Measurements from ENCODE around the gene MTHFD1L. TPM values are rescaled to one million over a fixed set of nuclear protein-coding genes. Genes with fewer than 3 reads are reported as not detected.
"Not testable (repeated sequence)": the region's sequence is repeated elsewhere in the genome, so short reads cannot be mapped to it uniquely, and the experiment has no call there.

MTHFD1L gene
- total RNA-seq, 3 donors from 2014 or later, result 3.5 to 15.1 (median 11.0) TPM

DNA sequence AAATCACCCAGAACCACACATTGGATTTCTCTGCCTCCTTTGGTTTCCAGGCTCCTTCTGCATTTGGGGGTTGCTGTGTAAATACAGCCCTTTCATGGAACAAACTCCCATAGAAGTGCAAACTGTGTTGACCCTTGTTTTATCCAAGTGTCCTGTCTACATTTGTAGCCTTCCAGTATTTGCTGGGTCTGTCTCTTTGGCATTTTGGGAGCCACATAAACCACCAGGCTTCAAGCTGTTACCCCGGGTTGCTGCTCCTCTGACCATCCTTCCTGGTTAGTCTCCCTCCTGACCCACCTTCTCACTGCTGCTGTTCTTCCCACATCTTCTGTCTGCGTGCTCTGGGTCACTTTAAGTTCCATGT is 7.6 kb upstream of the MTHFD1L start:
- Histone ChIP-seq H3K9me3 (no peaks in the 10 kb centered on the region), H3K4me3 (no peak overlapping the region), H3K4me1 (peaks cover 0 to 5% of the 10 kb centered on the region in 2 donors), H3K36me3 (no peaks in the 10 kb centered on the region), H3K27ac (peak overlapping the region; percentile 49 to 71), H3K27me3 (no peaks in the 10 kb centered on the region)
- no peak for DNase-seq (ENCODE audit: low spot score in 2 of 2)
- no peak for TF ChIP-seq POLR2AphosphoS5 (IDR thresholded peaks at IDR 0.05)
- TF ChIP-seq POLR2A (IDR thresholded peaks at IDR 0.05), result no peak
- intact Hi-C loops (cut with DNase I; ENCODE audit: low total_unique reads), result no loop called here

DNA sequence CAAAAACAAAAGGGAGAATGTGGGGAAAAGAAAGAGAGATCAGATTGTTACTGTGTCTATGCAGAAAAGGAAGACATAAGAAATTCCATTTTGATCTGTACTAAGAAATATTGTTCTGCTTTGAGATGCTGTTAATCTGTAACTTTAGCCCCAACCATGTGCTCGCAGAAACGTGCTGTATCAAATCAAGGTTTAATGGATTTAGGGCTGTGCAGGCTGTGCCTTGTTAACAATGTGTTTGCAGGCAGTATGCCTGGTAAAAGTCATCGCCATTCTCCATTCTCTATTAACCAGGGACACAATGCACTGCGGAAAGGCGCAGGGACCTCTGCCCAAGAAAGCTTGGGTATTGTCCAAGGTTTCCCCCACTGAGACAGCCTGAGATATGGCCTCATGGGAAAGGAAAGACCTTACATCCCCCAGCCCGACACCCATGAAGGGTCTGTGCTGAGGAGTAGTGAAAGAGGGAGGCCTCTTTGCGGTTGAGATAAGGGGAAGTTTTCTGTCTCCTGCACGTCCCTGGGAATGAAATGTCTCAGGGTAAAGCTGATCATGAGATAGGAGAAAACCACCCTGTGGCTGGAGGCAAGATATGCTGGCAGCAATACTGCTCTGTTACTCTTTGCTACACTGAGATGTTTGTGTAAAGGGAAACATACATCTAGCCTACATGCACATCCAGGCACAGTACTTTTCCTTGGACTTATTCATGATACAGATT is 3.9 kb upstream of the MTHFD1L start:
- H3K27ac ChIP-seq; H3K27me3 ChIP-seq; intact Hi-C loops (cut with DNase I; ENCODE audit: low total_unique reads); H3K4me3 ChIP-seq; H3K4me1 ChIP-seq; H3K36me3 ChIP-seq; H3K9me3 ChIP-seq; DNase-seq (ENCODE audit: low spot score in 2 of 2): not testable (repeated sequence)

DNA sequence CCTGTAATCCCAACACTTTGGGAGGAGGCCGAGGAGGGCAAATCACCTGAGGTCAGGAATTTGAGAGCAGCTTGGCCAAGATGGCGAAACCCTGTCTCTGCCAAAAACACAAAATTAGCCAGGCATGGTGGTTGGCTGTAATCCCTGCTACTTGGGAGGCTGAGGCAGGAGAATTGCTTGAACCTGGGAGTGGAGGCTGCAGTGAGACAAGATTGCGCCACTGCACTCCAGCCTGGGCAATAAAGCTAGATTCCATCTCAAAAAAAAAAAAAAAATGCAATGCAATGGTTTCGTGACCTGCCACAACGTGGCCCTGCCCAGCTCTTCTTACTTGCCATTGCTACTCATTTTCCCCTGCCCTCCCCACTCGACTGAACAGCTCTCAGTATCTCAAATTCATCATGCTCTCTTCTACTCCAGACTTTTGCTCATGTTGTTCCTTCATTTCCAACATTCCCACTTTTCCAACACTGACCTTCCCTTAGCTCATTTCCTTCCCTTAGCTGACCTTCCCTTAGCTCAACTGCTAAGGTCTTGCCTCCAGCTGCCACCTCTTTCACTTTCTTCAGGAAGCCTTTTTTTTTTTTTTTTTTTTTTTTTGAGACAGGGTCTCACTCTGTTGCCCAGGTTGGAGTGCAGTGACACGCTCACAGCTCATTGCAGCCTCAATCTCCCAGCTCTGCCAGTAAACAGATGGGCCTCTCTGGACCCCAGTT is 2.1 kb upstream of the MTHFD1L start:
- no peak for DNase-seq (ENCODE audit: low spot score in 2 of 2)
- no peaks in the 10 kb centered on the region for H3K4me1 ChIP-seq
- H3K36me3 ChIP-seq, result no peaks in the 10 kb centered on the region
- no peak overlapping the region for H3K4me3 ChIP-seq
- H3K27me3 ChIP-seq, result no peaks in the 10 kb centered on the region
- H3K9me3 ChIP-seq, result no peaks in the 10 kb centered on the region
- TF ChIP-seq POLR2A (IDR thresholded peaks at IDR 0.05) (no peak), POLR2AphosphoS5 (IDR thresholded peaks at IDR 0.05) (no peak)
- TF ChIP-seq, protein P1, sequence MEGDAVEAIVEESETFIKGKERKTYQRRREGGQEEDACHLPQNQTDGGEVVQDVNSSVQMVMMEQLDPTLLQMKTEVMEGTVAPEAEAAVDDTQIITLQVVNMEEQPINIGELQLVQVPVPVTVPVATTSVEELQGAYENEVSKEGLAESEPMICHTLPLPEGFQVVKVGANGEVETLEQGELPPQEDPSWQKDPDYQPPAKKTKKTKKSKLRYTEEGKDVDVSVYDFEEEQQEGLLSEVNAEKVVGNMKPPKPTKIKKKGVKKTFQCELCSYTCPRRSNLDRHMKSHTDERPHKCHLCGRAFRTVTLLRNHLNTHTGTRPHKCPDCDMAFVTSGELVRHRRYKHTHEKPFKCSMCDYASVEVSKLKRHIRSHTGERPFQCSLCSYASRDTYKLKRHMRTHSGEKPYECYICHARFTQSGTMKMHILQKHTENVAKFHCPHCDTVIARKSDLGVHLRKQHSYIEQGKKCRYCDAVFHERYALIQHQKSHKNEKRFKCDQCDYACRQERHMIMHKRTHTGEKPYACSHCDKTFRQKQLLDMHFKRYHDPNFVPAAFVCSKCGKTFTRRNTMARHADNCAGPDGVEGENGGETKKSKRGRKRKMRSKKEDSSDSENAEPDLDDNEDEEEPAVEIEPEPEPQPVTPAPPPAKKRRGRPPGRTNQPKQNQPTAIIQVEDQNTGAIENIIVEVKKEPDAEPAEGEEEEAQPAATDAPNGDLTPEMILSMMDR (IDR thresholded peaks at IDR 0.05), result no peak
- intact Hi-C loops (cut with DNase I; ENCODE audit: low total_unique reads), result no loop called here
- H3K27ac ChIP-seq, result no peak overlapping the region

DNA sequence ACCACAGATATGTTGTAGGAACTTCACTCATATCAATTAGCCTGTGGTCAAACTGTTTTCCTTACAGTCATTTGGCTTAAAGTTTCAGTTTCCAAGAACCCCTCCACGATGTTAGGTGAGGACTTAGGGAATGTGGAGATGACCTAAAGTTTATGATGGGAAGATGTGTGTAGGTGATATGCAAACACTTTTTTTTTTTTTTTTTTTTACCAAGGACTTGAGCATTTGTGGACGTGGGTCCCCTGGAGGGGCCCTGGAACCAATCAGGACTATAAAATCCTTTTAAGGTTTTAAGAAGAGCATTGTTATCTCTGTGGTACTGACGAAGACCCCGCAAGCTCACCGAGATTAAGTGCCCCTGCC is 478 bp upstream of the MTHFD1L start:
- Histone ChIP-seq H3K27ac (peak overlapping the region; percentile 79 to 94), H3K27me3 (no peaks in the 10 kb centered on the region), H3K4me1 (no peaks in the 10 kb centered on the region), H3K9me3 (no peaks in the 10 kb centered on the region), H3K36me3 (no peaks in the 10 kb centered on the region), H3K4me3 (peak overlapping the region; percentile 68 to 93 (median 72))
- intact Hi-C loops (cut with DNase I; ENCODE audit: low total_unique reads), result no loop called here
- no peak for DNase-seq (ENCODE audit: low spot score in 2 of 2)
- TF ChIP-seq POLR2AphosphoS5 (IDR thresholded peaks at IDR 0.05) (no peak), POLR2A (IDR thresholded peaks at IDR 0.05) (no peak)
- TF ChIP-seq, protein P1 (IDR thresholded peaks at IDR 0.05), result no peak

DNA sequence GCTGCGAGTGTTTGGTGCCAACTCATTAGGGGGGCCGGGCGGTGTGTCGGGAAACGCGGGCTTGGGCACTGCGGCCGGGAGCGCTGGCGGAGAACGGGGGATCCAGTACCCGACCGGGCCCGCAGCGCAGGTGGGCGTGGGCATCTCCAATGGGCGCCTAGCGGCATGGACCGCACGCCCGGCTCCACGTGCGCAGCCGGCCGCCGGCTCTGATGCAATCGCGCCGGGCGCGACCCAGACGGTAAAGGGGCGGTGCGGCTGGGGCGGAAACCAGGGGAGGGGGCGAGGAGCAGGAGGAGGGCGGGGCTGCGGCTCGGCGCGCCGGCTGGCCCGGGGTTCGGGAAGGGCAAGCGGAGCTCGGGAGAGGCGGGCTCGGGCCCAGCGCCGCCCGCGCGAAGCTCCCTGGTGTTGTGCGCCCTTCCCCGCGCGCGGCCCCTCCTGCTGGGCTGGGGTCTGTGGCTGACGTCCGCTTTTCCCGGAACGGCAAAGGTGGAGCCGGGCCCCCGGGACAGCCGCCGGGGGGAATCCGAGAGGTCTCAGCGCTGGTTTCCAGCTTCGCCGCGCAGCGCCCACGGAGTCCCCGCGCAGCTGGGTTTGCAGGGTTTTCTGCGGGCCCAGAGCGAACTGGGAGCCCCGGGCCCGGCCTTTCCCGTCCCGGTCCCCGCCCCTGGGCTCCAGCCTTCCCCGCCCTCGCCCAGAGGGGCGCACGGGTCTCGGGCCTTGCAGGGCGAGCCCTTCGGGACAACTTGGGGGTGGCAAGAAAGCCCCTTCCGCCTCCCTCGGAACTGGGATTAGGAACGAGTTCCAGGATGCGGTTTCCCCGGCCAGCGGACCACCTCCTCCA is 867 bp downstream of the MTHFD1L start:
- Histone ChIP-seq H3K27ac (peak overlapping the region; percentile 79 to 94), H3K4me3 (peak overlapping the region; percentile 68 to 93 (median 72)), H3K27me3 (no peaks in the 10 kb centered on the region), H3K36me3 (no peaks in the 10 kb centered on the region), H3K4me1 (no peaks in the 10 kb centered on the region), H3K9me3 (no peaks in the 10 kb centered on the region)
- DNase-seq (ENCODE audit: low spot score in 2 of 2), result peak; percentile 51 to 54
- TF ChIP-seq POLR2AphosphoS5 (IDR thresholded peaks at IDR 0.05) (peak in 2 of 3 donors; percentile 16 to 65), POLR2A (IDR thresholded peaks at IDR 0.05) (no peak)
- TF ChIP-seq, protein P1 (IDR thresholded peaks at IDR 0.05), result no peak
- intact Hi-C loops (cut with DNase I; ENCODE audit: low total_unique reads), result no loop called here
